Measurements from ENCODE around the gene ARL11. TPM values are rescaled to one million over a fixed set of nuclear protein-coding genes. Genes with fewer than 3 reads are reported as not detected.

Gene ARL11
- total and polyA plus RNA-seq, 2 experiments from 2014 or later = 0.10 TPM; not detected in 1

DNA sequence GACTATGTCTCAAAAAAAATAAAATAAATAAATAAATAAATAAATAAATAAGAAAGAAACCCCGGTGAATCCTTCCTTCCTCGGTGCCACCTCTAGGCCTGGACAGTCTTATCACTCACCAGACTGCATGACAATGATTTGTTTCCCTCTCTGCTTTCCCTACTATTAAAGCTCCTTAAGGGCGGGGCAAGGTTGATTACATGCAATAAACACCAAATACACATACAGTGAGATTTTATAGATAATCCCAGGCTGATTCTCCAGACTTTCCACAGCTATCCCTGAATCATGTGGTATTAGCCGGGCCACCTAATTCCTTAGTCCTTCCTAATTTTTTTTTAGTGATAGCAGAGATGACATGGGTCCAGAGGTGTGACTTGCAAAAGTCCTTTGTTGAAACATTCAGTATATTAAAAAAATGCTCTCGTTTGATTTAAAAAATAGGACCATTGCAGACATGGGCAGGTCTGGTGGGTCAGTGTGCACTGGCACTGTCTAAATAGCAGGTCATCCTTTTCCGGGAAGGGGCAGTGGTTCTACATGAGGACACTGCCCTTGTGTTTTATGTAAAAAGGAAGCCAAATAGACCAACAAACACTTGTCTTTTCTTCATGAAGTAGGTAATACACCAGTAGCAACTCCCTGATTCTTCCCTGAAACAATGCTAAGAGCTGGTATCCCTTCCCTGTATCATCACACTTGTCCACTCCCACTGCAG, 48.4 kb downstream of the ARL11 start:
- H3K27me3 ChIP-seq = no peaks in the 10 kb centered on the region
- no peak for TF ChIP-seq EZH2 (IDR thresholded peaks at IDR 0.05; ENCODE audit: borderline replicate concordance)
- TF ChIP-seq, protein P1, sequence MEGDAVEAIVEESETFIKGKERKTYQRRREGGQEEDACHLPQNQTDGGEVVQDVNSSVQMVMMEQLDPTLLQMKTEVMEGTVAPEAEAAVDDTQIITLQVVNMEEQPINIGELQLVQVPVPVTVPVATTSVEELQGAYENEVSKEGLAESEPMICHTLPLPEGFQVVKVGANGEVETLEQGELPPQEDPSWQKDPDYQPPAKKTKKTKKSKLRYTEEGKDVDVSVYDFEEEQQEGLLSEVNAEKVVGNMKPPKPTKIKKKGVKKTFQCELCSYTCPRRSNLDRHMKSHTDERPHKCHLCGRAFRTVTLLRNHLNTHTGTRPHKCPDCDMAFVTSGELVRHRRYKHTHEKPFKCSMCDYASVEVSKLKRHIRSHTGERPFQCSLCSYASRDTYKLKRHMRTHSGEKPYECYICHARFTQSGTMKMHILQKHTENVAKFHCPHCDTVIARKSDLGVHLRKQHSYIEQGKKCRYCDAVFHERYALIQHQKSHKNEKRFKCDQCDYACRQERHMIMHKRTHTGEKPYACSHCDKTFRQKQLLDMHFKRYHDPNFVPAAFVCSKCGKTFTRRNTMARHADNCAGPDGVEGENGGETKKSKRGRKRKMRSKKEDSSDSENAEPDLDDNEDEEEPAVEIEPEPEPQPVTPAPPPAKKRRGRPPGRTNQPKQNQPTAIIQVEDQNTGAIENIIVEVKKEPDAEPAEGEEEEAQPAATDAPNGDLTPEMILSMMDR (IDR thresholded peaks at IDR 0.05; ENCODE audit: poor library complexity) = no peak
- H3K4me3 ChIP-seq = no peak overlapping the region
- no peaks in the 10 kb centered on the region for H3K9me2 ChIP-seq (replicated peaks; ENCODE audit: insufficient read depth)
- no peaks in the 10 kb centered on the region for H3K36me3 ChIP-seq (replicated peaks; ENCODE audit: insufficient read depth, low read depth)
- no peak overlapping the region for H3K4me2 ChIP-seq
- no peaks in the 10 kb centered on the region for H3K9me3 ChIP-seq (ENCODE audit: low read depth)
- H2AFZ ChIP-seq = no peak overlapping the region
- WGBS (ENCODE audit: low lambda C conversion rate, missing lambda C conversion rate) = 86% methylated on average over 6 of the region's 6 CpGs
- no peak overlapping the region for H3K27ac ChIP-seq
- H4K20me1 ChIP-seq (ENCODE audit: insufficient read depth, poor library complexity, severe bottlenecking) = no peaks in the 10 kb centered on the region
- no peak for DNase-seq (ENCODE audit: low spot score)
- peaks cover 70% of the 10 kb centered on the region for H3K79me2 ChIP-seq
- no peaks in the 10 kb centered on the region for H3K4me1 ChIP-seq (ENCODE audit: insufficient read depth)

DNA sequence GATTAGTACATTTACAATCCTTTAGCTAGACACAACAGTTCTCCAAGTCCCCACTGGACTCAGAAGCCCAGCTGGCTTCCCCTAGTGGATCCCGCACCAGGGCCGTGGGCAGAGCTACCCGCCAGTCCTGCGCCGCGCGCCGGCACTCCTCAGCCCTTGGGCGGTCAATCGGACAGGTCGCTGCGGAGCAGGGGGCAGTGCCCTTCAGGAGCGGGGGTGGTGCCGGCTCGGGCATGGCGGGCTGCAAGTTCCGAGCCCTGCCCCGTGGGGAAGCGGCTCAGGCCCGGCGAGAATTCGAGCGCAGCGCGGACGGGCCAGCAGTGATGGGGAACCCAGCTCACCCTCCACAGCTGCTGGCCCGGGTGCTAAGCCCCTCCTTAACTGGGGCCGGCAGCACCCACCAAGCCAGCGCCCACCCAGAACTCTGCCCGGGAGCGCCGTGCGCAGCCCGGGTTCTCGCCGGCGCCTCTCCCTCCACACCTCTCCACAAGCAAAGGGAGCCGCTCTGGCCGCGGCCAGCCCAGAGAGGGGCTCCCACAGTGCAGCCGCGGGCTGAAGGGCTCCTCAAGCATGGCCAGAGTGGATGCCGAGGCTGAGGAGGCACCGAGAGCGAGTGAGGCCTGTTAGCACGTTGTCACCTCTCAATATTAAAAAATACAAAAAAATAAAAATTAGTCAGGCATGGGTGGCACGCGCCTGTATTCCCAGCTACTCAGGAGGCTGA, 50.0 kb downstream of the ARL11 start:
- Histone ChIP-seq H4K20me1 (ENCODE audit: insufficient read depth, poor library complexity, severe bottlenecking) (no peaks in the 10 kb centered on the region), H3K27ac (no peak overlapping the region), H3K36me3 (replicated peaks; ENCODE audit: insufficient read depth, low read depth) (no peaks in the 10 kb centered on the region), H3K4me2 (no peak overlapping the region), H2AFZ (no peak overlapping the region), H3K9me3 (ENCODE audit: low read depth) (no peaks in the 10 kb centered on the region), H3K4me3 (no peak overlapping the region), H3K9me2 (replicated peaks; ENCODE audit: insufficient read depth) (no peaks in the 10 kb centered on the region), H3K27me3 (no peaks in the 10 kb centered on the region), H3K79me2 (peaks cover 75% of the 10 kb centered on the region), H3K4me1 (ENCODE audit: insufficient read depth) (no peaks in the 10 kb centered on the region)
- WGBS (ENCODE audit: low lambda C conversion rate, missing lambda C conversion rate) = 97% methylated on average over 48 of the region's 48 CpGs
- no peak for DNase-seq (ENCODE audit: low spot score)
- TF ChIP-seq EZH2 (IDR thresholded peaks at IDR 0.05; ENCODE audit: borderline replicate concordance) (no peak), EZH2phosphoT487 (IDR thresholded peaks at IDR 0.05; ENCODE audit: low read depth, severe bottlenecking, unreplicated experiment) (no peak)
- TF ChIP-seq, protein P1 (IDR thresholded peaks at IDR 0.05; ENCODE audit: poor library complexity) = no peak

DNA sequence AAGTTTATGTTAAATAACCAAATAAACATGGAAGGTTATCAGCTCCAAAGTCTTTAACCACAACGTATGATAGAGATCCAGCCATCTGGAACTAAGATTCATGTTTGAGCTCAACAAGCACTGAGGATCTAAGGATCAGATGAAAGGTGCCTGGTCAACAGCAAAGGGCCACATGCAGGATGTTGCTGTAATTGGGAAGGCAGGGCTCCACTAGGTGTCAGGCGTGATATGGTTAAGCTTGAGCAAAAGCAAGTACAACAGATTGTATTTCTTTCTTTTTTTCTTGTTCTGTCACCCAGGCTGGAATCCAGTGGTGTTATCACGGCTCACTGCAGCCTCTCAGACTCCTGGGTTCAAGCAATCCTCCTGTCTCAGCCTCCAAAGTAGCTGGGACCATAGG, 50.9 kb downstream of the ARL11 start:
- Histone ChIP-seq H3K4me3 (no peak overlapping the region), H3K4me2 (no peak overlapping the region), H3K79me2 (peaks cover 79% of the 10 kb centered on the region), H4K20me1 (ENCODE audit: insufficient read depth, poor library complexity, severe bottlenecking) (no peaks in the 10 kb centered on the region), H2AFZ (no peak overlapping the region), H3K4me1 (ENCODE audit: insufficient read depth) (no peaks in the 10 kb centered on the region), H3K9me3 (ENCODE audit: low read depth) (no peaks in the 10 kb centered on the region), H3K27ac (no peak overlapping the region), H3K27me3 (no peaks in the 10 kb centered on the region), H3K36me3 (replicated peaks; ENCODE audit: insufficient read depth, low read depth) (no peaks in the 10 kb centered on the region), H3K9me2 (replicated peaks; ENCODE audit: insufficient read depth) (no peaks in the 10 kb centered on the region)
- TF ChIP-seq EZH2 (IDR thresholded peaks at IDR 0.05; ENCODE audit: borderline replicate concordance) = no peak
- no peak for TF ChIP-seq EZH2phosphoT487 (IDR thresholded peaks at IDR 0.05; ENCODE audit: low read depth, severe bottlenecking, unreplicated experiment)
- TF ChIP-seq, protein P1 (IDR thresholded peaks at IDR 0.05; ENCODE audit: poor library complexity) = peak; percentile 15
- WGBS (ENCODE audit: low lambda C conversion rate, missing lambda C conversion rate) = 75% methylated on average over 3 of the region's 3 CpGs
- DNase-seq (ENCODE audit: low spot score) = peak; percentile 19
